Esophagus squamous epithelium (tissue), 4 donors: ENCODE results near the gene BBLN.

Source experiments
- CTCF ChIP-seq, 6 experiments: fragments of 450-650 bp in 4 of 6; fragments of 200-600 bp in 2 of 6; sonication (generic) in 2 of 6; IDR thresholded peaks; one replicate each; pipeline ENCODE4 v1.5.1; 2016 to 2019; ENCODE audit warnings: antibody characterized with exemption in 6 of 6, mild to moderate bottlenecking in 4 of 6, moderate library complexity in 4 of 6
- POLR2A ChIP-seq, 4 donors: fragments of 450-650 bp; IDR thresholded peaks; one replicate each; pipeline ENCODE4 v1.6.1; 2017; ENCODE audit warnings: antibody characterized with exemption in 4 of 4, mild to moderate bottlenecking in 4 of 4, moderate library complexity in 3 of 4

- TF ChIP-seq POLR2A (IDR thresholded peaks at IDR 0.05) = no peak
- TF ChIP-seq CTCF (IDR thresholded peaks at IDR 0.05) = no peak
These were observed 4.3 kb downstream of the BBLN start for GRCh38 chr9:128164307-128164885.
